Kasumi-1 (cell line): Measurements from ENCODE around the gene PCGF5.

ENCODE experiments used
- DNase-seq, 2 experiments: peaks; one replicate each; lab custom pipeline; 2025; lab: John Stamatoyannopoulos, UW

The PCGF5 gene

GRCh38 chr10:91328320-91328984, 108.0 kb downstream of the PCGF5 start:
- DNase-seq, result no peak
